ENCODE data around the gene EVI5L. TPM values are rescaled to one million over a fixed set of nuclear protein-coding genes. Genes with fewer than 3 reads are reported as not detected.

Gene EVI5L
- total and polyA plus RNA-seq, 2 of the 8 experiments (the other 6 are each of a cell fraction or from before 2014, with no cell fraction given): 7.2 to 11.0 TPM

DNA sequence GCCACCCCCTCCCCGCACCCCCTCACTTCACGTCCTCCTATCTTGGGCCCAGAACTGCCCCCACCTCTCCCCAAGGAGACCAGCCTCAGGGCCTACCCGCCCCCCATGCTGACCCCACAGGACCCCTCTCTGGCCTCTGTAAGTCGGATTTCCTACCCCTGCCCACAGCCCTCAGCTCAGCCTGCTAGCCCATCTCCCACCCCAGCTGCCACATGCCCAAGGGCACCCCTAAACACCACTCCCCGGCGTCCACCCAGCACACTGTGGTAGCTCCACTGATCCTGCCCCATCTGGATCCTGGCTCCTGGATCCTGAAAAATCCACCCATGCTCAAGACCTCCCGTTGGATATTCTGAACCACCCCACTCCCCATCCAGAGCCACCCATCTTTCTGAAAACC, 805 bp downstream of the EVI5L start:
- Histone ChIP-seq H4K5ac (ENCODE audit: insufficient read length, low read depth, low read length) (no peak overlapping the region), H3K79me1 (ENCODE audit: low read depth, low read length) (no peaks in the 10 kb centered on the region), H3K14ac (ENCODE audit: insufficient read length) (no peak overlapping the region), H3K18ac (ENCODE audit: extremely low read depth, low read length) (no peak overlapping the region), H2AK5ac (ENCODE audit: low read depth, low read length) (no peak overlapping the region), H3K27ac (ENCODE audit: low read depth, low read length) (no peak overlapping the region), H3K9me3 (ENCODE audit: insufficient read depth in 2 of 2, low read depth in 1 of 2, low read length in 1 of 2) (no peaks in the 10 kb centered on the region), H3K23me2 (ENCODE audit: low read depth, low read length) (no peaks in the 10 kb centered on the region; the same call in 1 of the 2 replicates), H3K4me2 (ENCODE audit: insufficient read depth in 1 of 2, low read depth in 2 of 2, low read length in 2 of 2) (peak overlapping the region in 1 of 2 experiments; percentile 58; a peak in 2 of 4 replicates), H2BK15ac (ENCODE audit: low read length) (0 out of 2 replicates have a peak overlapping the region, but pooled peaks have one; percentile 46), H3K9ac (replicated peaks in 1 of 4; ENCODE audit: extremely low read depth in 1 of 4, low read depth in 3 of 4, low read length in 3 of 4) (no peak overlapping the region), H2BK120ac (replicated peaks; ENCODE audit: low read depth, low read length) (no peak overlapping the region), H3K36me3 (ENCODE audit: control insufficient read depth in 2 of 4, insufficient read depth in 4 of 4, low read length in 3 of 4) (no peaks in the 10 kb centered on the region), H2AFZ (ENCODE audit: low read length) (no peak overlapping the region), H3K23ac (ENCODE audit: insufficient read length) (no peak overlapping the region), H2BK12ac (ENCODE audit: low read depth, low read length) (no peak overlapping the region), H2BK5ac (ENCODE audit: low read depth, low read length) (no peak overlapping the region), H3K4ac (replicated peaks; ENCODE audit: insufficient read length, low read depth, low read length) (no peak overlapping the region), H3K4me3 (ENCODE audit: extremely low read depth in 1 of 4, insufficient read depth in 2 of 4, low read depth in 3 of 4, low read length in 4 of 4) (peak overlapping the region in 1 of 4 experiments; percentile 66; a peak in 2 of 8 replicates), H2BK20ac (ENCODE audit: low read length) (no peak overlapping the region), H3K79me2 (ENCODE audit: control insufficient read depth in 1 of 2, insufficient read depth in 2 of 2, low read length in 2 of 2) (no peaks in the 10 kb centered on the region), H4K20me1 (replicated peaks in 1 of 2; ENCODE audit: control insufficient read depth in 1 of 2, insufficient read depth in 2 of 2, low read length in 2 of 2) (peaks cover 0 to 1% of the 10 kb centered on the region in 2 experiments), H4K8ac (ENCODE audit: extremely low read depth, insufficient read depth, low read length) (peak overlapping the region; percentile 71), H3K56ac (replicated peaks; ENCODE audit: insufficient read length, low read depth, low read length) (no peak overlapping the region), H3K27me3 (replicated peaks in 1 of 4; ENCODE audit: control insufficient read depth in 3 of 4, extremely low read depth in 1 of 4, insufficient read depth in 3 of 4, low read length in 3 of 4) (peaks cover 0 to 3% (median 2%) of the 10 kb centered on the region in 4 experiments; a peak in 1 of 7 replicates), H4K91ac (replicated peaks; ENCODE audit: insufficient read length, low read length) (no peak overlapping the region), H3K4me1 (replicated peaks in 1 of 4; ENCODE audit: control insufficient read depth in 3 of 4, insufficient read depth in 4 of 4, low read length in 3 of 4) (peaks cover 0 to 8% (median 6%) of the 10 kb centered on the region in 4 experiments; a peak in 5 of 7 replicates)
- CTCF ChIA-PET (ENCODE audit: partially characterized antibody): interaction anchor here (0.8 to 3.6 kb wide), 15 partner anchors 19 to 233 kb away, joined by 3 to 19 read pairs (median 5); partner anchors contain the start of gene TRAPPC5
- FAIRE-seq (no peak), DNase-seq (ENCODE audit: low read depth in 1 of 2, low spot score in 2 of 2) (no peak)
- 59% methylated on average over 6 of the region's 7 CpGs; no CpG with 5 or more reads in 1 of the 2 experiments for WGBS, 2 experiments (ENCODE audit: extremely low coverage in 1 of 2, insufficient coverage in 1 of 2, insufficient read length in 1 of 2, insufficient replicate concordance in 2 of 2, low coverage in 1 of 2, low lambda C conversion rate in 2 of 2, missing lambda C conversion rate in 1 of 2)
- POLR2A ChIA-PET (ENCODE audit: partially characterized antibody): interaction anchor here (0.7 to 1.7 kb wide), 3 partner anchors 27 to 188 kb away, joined by 3 to 4 read pairs (median 4); no protein-coding TSS in a partner anchor
- no peak for TF ChIP-seq SP4 (IDR thresholded peaks at IDR 0.05; ENCODE audit: low read length)
